ENCODE data around the gene CA5A.
"Not testable (repeated sequence)": the region's sequence is repeated elsewhere in the genome, so short reads cannot be mapped to it uniquely, and the experiment has no call there.

DNA sequence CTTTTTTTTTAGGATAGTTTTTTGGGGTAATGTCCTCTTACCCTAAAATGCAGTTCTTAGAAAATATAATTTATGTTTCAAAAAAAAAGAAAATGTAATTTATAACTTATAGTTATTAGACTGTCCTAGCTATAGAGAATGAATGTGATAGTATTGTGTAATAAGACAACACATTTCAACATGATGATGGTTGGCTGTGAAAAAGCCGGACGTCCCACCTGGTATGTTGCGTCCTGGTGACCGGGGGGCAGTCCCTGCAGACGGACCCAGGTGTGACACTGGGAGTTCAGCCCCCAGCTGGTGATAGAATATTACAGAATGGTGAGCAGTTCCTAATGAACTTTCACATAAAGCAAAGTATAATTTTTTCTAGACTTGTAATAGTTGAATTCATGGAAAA is 49.2 kb upstream of the CA5A start:
- TF ChIP-seq EZH2 (IDR thresholded peaks at IDR 0.05); FOXP2 (optimal IDR thresholded peaks at IDR 0.05; ENCODE audit: control extremely low read depth, extremely low read length, insufficient read depth); POLR2AphosphoS5 (IDR thresholded peaks at IDR 0.05; ENCODE audit: borderline replicate concordance, low read depth, low read length): not testable (repeated sequence)
